Keratinocyte (primary cell): Measurements from ENCODE around the gene UFM1. TPM values are rescaled to one million over a fixed set of nuclear protein-coding genes. Genes with fewer than 3 reads are reported as not detected.

Experiments
- DNase-seq: peaks from one replicate; pipeline ENCODE4 v3.0.0-alpha.2; 2011; ENCODE audit warnings: low read depth, missing footprints, low spot score
- FAIRE-seq: peaks from 2 replicates; lab custom pipeline; 2011; peaks lifted over from hg19 to GRCh38; lab: Jason Lieb, UNC
- H2AFZ ChIP-seq: 2 replicates; pipeline ENCODE4 v1.6.0; 2012; ENCODE audit warnings: low read length, control low read depth, inconsistent platforms; ENCODE audit not compliant: control insufficient read depth
- H3K27ac ChIP-seq: 2 replicates; pipeline ENCODE4 v1.5.1; 2011; ENCODE audit warnings: low read length; ENCODE audit not compliant: control insufficient read depth, insufficient read depth
- H3K27me3 ChIP-seq: 3 replicates; pipeline ENCODE4 v1.6.0; 2011; ENCODE audit warnings: low read length; ENCODE audit not compliant: control insufficient read depth, insufficient read depth; ENCODE audit errors: extremely low read depth
- H3K36me3 ChIP-seq, 2 experiments: 2 replicates in 1 of 2; 3 replicates in 1 of 2; pipeline ENCODE4 v1.5.1; 2011; ENCODE audit warnings: low read length in 2 of 2, mild to moderate bottlenecking in 1 of 2; ENCODE audit not compliant: control insufficient read depth in 2 of 2, insufficient read depth in 2 of 2; ENCODE audit errors: extremely low read depth in 1 of 2
- H3K4me1 ChIP-seq: 3 replicates; pipeline ENCODE4 v1.5.1; 2011; ENCODE audit warnings: low read length; ENCODE audit not compliant: control insufficient read depth, insufficient read depth; ENCODE audit errors: extremely low read depth
- H3K4me2 ChIP-seq: 3 replicates; pipeline ENCODE4 v1.6.0; 2011; ENCODE audit warnings: low read depth, low read length; ENCODE audit not compliant: control insufficient read depth, insufficient read depth; ENCODE audit errors: extremely low read depth
- H3K4me3 ChIP-seq, 3 experiments: fragments of 200-600 bp in 1 of 3; sonication (generic) in 1 of 3; 2 replicates in 2 of 3; 3 replicates in 1 of 3; pipeline ENCODE4 v1.5.1; 2011 to 2016; ENCODE audit warnings: low read length in 3 of 3, mild to moderate bottlenecking in 3 of 3, control low read depth in 2 of 3, inconsistent platforms in 1 of 3, low read depth in 1 of 3, mixed read lengths in 1 of 3, mixed run types in 1 of 3, moderate library complexity in 1 of 3; ENCODE audit not compliant: control insufficient read depth in 2 of 3, insufficient read depth in 2 of 3; ENCODE audit errors: extremely low read depth in 1 of 3
- H3K79me2 ChIP-seq: 2 replicates; pipeline ENCODE4 v1.6.0; 2012; ENCODE audit warnings: low read length; ENCODE audit not compliant: control insufficient read depth, insufficient read depth
- H3K9ac ChIP-seq: 3 replicates; pipeline ENCODE4 v1.6.0; 2011; ENCODE audit warnings: low read length; ENCODE audit not compliant: control insufficient read depth, insufficient read depth; ENCODE audit errors: extremely low read depth
- H3K9me1 ChIP-seq: 3 replicates; pipeline ENCODE4 v1.6.0; 2011; ENCODE audit warnings: low read length; ENCODE audit not compliant: control insufficient read depth, insufficient read depth; ENCODE audit errors: extremely low read depth
- H3K9me3 ChIP-seq: 2 replicates; pipeline ENCODE4 v1.5.1; 2012; ENCODE audit warnings: low read depth, low read length; ENCODE audit not compliant: control insufficient read depth
- H4K20me1 ChIP-seq: 3 replicates; pipeline ENCODE4 v1.6.0; 2011; ENCODE audit warnings: low read length; ENCODE audit not compliant: control insufficient read depth, insufficient read depth; ENCODE audit errors: extremely low read depth
- CTCF ChIP-seq, 3 experiments: IDR thresholded peaks in 1 of 3; conservative IDR thresholded peaks in 1 of 3; optimal IDR thresholded peaks in 1 of 3; 2 replicates in 2 of 3; 3 replicates in 1 of 3; pipeline versions ENCODE3 to v1.5.1; 2011; ENCODE audit warnings: low read length in 3 of 3, mild to moderate bottlenecking in 3 of 3, moderate library complexity in 2 of 3, control low read depth in 1 of 3, inconsistent platforms in 1 of 3; ENCODE audit not compliant: insufficient read depth in 2 of 3; ENCODE audit errors: extremely low read depth in 1 of 3
- EZH2 ChIP-seq: IDR thresholded peaks from one replicate; pipeline ENCODE4 v1.6.1; 2012; ENCODE audit warnings: inconsistent platforms, mild to moderate bottlenecking, low read length, moderate library complexity
- dilution Hi-C: fragments of 300-500 bp; cut with MboI; formaldehyde crosslinking; loops from one replicate; pipeline ENCODE4 v1.7.0; 2020; ENCODE audit warnings: low sequenced_read_pairs; ENCODE audit not compliant: extremely low pct_ligation_motif_present
- polyA plus RNA-seq, 5 experiments: library from polyadenylated mRNA; depleted of rRNA in 3 of 5; stranded (reverse) in 3 of 5; stranded (forward) in 1 of 5; unstranded in 1 of 5; fragments of >200 nt; gene quantifications; 1 replicate in 1 of 5; 2 replicates in 3 of 5; 3 replicates in 1 of 5; pipeline versions ENCODE4 v1.2.1 to v1.2.3, GENCODE V29; 2011 to 2012; ENCODE audit warnings: missing spikeins in 2 of 5, low read depth in 1 of 5, low replicate concordance in 1 of 5

The UFM1 gene
- polyA plus RNA-seq, 1 donor (not counting 4 experiments of a cell fraction or from before 2014, with no cell fraction given), result 67.1 TPM

- H3K36me3 ChIP-seq, result no peaks in the 10 kb centered on the region
- peak overlapping the region; percentile 52 for H3K27ac ChIP-seq
- no peaks in the 10 kb centered on the region for H3K9me1 ChIP-seq
- peaks cover 27% of the 10 kb centered on the region for H3K4me1 ChIP-seq
- peak overlapping the region in 1 of 3 experiments; percentile 51 for H3K4me3 ChIP-seq
- no peaks in the 10 kb centered on the region for H3K27me3 ChIP-seq
- peaks cover 18% of the 10 kb centered on the region for H3K79me2 ChIP-seq
- DNase-seq (no peak), FAIRE-seq (peak; percentile 64)
- dilution Hi-C loops, result no loop called here
- TF ChIP-seq CTCF (optimal IDR thresholded peaks at IDR 0.05 in 1 of 3, IDR thresholded peaks at IDR 0.05 in 1 of 3, conservative IDR thresholded peaks at IDR 0.05 in 1 of 3; ENCODE audit: extremely low read depth in 1 of 3, insufficient read depth in 2 of 3, low read length in 3 of 3) (no peak), EZH2 (no peak)
- H3K9me3 ChIP-seq, result no peaks in the 10 kb centered on the region
- peak overlapping the region; percentile 81 for H2AFZ ChIP-seq
- no peak overlapping the region for H3K9ac ChIP-seq
- peak overlapping the region; percentile 77 for H3K4me2 ChIP-seq
- H4K20me1 ChIP-seq, result no peaks in the 10 kb centered on the region
Measured at GRCh38 chr13:38346764-38347163, 2.9 kb upstream of the UFM1 start.

- peak overlapping the region; percentile 87 to 93 (median 90) for H3K4me3 ChIP-seq
- peak overlapping the region; percentile 97 for H3K27ac ChIP-seq
- peak overlapping the region; percentile 87 for H3K9ac ChIP-seq
- dilution Hi-C loops, result no loop called here
- no peaks in the 10 kb centered on the region for H3K27me3 ChIP-seq
- no peaks in the 10 kb centered on the region for H3K9me1 ChIP-seq
- H3K4me2 ChIP-seq, result peak overlapping the region; percentile 85
- FAIRE-seq, result peak; percentile 63
- peak overlapping the region; percentile 94 for H2AFZ ChIP-seq
- no peaks in the 10 kb centered on the region for H4K20me1 ChIP-seq
- peaks cover 30% of the 10 kb centered on the region for H3K79me2 ChIP-seq
- TF ChIP-seq EZH2, result no peak
- no peak for TF ChIP-seq CTCF (optimal IDR thresholded peaks at IDR 0.05 in 1 of 3, IDR thresholded peaks at IDR 0.05 in 1 of 3, conservative IDR thresholded peaks at IDR 0.05 in 1 of 3; ENCODE audit: extremely low read depth in 1 of 3, insufficient read depth in 2 of 3, low read length in 3 of 3)
- no peak for DNase-seq
- no peaks in the 10 kb centered on the region for H3K9me3 ChIP-seq
- H3K4me1 ChIP-seq, result peaks cover 27% of the 10 kb centered on the region
- no peaks in the 10 kb centered on the region for H3K36me3 ChIP-seq
Measured at GRCh38 chr13:38348861-38349389, 726 bp upstream of the UFM1 start.
